Embryonic facial prominence (tissue), 1 donor: ENCODE data around the gene S100A11.
A peak's percentile ranks its signal among the peaks of the same experiment; 100 is the strongest.

ENCODE experiments used
- DNase-seq: peaks from one replicate; pipeline ENCODE4 v3.0.0-alpha.2; 2016; ENCODE audit errors: extremely low spot score

Gene S100A11

DNA sequence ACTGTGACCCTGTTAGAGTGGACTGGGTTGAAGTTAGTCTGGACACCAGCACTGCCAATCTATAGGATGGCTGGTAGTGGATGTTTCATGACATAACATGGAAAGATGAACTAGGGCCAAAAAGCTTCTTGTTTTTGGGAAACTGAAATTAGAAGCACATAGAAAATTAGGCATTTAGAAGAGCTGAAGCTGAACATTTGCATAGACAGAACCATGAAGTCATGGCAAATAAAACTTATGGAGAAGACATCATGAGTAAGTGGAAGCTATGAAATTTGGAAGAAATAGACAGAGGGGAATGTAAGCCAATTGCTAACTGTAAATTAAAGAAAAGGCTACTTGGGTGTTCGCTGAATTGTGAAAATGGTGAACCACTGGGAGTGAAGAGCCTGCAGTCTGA lies 2.7 kb upstream of the S100A11 start:
- DNase-seq, result no peak

- no peak for DNase-seq
Observed at GRCh38 chr1:152038871-152039270, 2.1 kb upstream of the S100A11 start.

GRCh38 chr1:152035539-152036266 lies 1.1 kb downstream of the S100A11 start:
- DNase-seq, result no peak

- DNase-seq, result peak; percentile 28
Observed at GRCh38 chr1:152034654-152035538, 1.9 kb downstream of the S100A11 start.

DNA sequence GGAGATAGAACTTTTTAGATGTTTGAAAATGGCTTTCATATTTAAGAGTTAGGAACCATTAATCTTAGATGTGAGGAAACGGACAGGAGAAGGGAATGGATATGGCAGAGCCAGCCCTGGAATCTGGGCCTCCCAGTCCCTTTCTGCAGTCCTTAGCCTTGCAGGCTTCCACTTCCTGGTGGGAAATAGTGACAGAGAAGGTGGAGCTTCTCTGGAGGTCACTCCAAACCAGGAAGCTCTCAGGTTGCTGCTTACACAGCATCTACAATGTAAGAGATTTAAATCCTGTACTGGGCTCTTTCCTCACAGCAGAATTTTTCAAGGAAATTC lies 2.5 kb downstream of the S100A11 start:
- no peak for DNase-seq

GRCh38 chr1:152029929-152030211 lies 6.9 kb downstream of the S100A11 start:
- DNase-seq, result no peak

GRCh38 chr1:152029144-152029928 lies 7.5 kb downstream of the S100A11 start:
- DNase-seq, result no peak

- no peak for DNase-seq
Observed at GRCh38 chr1:152026895-152027294, 9.9 kb downstream of the S100A11 start.

DNA sequence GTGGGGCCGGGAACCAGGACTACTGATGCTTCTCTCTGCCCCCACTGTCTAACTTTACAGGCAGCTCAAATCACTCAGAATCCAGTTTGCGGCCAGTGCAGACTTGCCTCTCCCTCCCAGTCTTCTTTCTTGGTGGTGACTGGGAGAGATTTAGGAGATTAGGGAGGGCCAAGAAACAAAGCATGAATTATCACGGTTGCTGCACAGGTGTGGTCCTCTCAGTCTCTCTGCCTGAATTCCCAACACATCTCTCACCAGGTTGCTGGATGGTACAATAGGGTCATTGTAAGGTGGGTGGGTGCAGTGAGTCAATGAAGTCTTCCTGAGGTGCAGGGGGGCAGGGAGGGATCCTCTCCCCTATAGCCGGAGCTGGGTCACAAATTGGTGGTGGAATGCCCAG lies 12.6 kb downstream of the S100A11 start:
- DNase-seq, result no peak

DNA sequence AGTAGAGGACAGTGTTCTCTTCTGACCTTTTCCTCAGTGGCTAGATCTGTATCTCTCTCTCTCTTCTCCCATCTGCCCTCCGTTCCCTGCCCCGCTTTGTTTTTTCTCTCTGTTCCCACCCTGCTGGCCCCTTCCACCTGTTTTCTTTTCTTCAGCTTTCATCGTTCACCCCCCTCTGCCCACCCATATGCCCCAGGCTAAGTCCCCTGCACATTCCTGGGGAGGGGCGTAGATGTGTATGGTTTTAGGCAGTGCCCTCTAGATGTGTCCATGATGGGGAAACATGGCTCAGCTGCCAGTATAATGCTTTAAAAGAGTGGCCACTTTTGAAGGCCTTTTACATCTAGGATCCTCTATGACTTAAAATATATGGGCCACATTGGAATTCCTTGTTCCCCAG lies 13.6 kb downstream of the S100A11 start:
- no peak for DNase-seq

DNA sequence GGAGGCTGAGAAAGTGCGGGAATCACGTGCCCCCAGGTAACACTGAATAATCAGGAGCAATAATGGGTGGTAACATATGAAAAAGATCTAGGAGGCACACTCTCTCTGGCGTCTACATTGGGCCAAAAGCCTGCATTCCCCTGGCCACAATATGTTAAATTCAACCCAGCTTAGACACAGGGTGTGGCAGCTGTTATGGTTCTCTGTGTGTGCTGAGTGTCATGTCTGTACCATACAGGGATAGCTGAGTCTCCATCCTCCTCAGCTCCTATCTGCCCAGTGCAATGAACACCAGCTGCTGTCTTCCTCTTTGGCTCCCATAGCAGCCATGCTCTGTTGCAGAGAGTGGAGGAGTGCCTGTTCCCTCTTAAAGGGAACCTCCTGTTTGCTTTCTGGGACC lies 14.3 kb downstream of the S100A11 start:
- DNase-seq, result no peak

DNA sequence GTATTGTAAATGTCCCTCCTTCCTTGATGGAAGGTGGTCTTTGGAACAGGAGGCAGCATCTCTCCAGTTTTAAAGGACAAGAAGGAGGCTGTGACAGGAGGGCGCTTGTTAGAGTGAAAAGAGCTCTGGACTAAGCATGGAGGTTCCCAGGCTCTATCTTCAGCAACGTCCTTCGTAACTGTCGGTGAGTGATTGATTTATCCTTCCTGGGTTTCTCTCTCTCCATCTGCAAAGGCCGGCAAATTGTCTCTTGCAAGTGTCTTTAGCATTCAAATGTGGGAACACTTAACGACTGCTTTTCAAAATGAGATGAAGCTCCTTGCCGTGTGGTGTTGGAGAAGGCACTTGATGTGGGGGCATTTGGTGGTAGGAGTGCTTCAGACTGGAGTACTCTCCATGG lies 15.2 kb downstream of the S100A11 start:
- no peak for DNase-seq

GRCh38 chr1:152020849-152021248 lies 16.0 kb downstream of the S100A11 start:
- DNase-seq, result no peak

- DNase-seq, result no peak
Observed at GRCh38 chr1:152018537-152018936, 18.3 kb downstream of the S100A11 start.

- DNase-seq, result no peak
Observed at GRCh38 chr1:152015766-152016165, 21.0 kb downstream of the S100A11 start.

- DNase-seq, result no peak
Observed at GRCh38 chr1:152014943-152015342, 21.9 kb downstream of the S100A11 start.

DNA sequence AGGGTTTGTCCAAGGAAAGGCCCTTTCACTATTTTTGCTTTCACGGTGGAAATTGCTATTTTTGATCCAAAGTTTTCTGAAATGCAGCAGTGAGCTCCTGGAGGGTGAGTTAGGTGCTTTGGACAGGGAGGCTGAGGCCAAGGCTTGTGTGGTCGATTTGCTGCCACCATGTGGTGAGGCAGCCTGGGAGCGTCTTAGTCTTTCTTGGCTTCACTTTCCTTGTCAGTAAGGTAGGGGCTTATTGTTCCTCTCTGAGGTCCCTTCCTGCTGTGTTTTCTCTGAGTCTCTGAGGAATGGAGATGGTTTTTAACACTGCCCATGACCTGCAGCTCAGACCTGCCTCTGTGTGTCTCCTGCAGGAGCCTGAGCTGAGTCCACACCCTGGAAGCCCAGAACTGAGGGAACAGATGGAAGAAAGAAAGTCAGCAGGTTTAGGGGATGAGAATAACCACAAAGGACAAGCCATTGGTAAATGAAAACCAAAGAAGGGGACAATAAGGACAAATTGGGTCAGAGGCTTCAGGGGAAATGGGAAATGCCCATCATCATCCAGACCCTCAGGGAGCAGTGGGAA lies 23.1 kb downstream of the S100A11 start:
- DNase-seq, result no peak

- no peak for DNase-seq
Observed at GRCh38 chr1:152009691-152010090, 27.1 kb downstream of the S100A11 start.

DNA sequence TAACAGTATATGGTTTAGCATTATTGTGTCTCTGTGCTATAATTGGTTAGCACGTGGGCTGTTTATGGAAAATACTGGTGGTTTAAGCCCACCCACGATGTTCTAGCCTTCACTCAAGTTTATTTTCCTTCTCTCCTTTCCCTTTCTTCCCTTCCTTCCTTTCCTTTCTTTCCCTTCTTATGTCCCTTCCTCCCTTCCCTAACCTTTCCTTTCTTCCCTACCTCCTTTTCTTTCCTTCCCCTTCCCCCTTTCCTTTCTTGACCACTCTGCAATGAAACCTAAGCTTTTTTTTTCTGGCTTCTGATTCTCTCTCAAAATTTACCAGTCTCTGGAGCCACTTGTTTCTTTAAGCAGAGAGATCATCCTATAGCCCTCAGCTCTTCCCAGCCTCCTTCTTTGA lies 29.8 kb downstream of the S100A11 start:
- DNase-seq, result no peak

- no peak for DNase-seq
Observed at GRCh38 chr1:152005360-152005912, 31.4 kb downstream of the S100A11 start.

GRCh38 chr1:152003846-152004442 lies 32.9 kb downstream of the S100A11 start:
- no peak for DNase-seq

DNA sequence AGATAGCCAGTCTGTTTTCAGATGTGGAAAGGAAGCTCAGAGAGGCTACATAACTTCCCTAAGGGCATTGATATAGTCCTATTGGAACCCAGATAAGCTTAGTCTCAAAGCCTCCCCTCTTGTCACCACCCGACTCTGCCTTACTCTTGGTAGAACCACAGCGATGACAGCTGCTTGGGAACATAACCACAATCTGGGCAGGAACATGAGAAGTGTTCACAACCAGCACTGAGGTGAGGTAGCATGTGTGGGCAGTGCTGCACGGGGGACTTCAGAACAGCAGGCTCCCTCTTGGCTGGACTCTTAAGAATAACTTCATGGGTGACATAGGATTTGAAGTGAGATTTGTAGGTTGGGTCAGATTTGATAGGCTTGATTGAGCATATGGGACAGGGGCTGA lies 33.8 kb downstream of the S100A11 start:
- no peak for DNase-seq
